ENCODE data around the gene FAM114A2. TPM values are rescaled to one million over a fixed set of nuclear protein-coding genes. Genes with fewer than 3 reads are reported as not detected.
"Not testable (repeated sequence)": the region's sequence is repeated elsewhere in the genome, so short reads cannot be mapped to it uniquely, and the experiment has no call there.

FAM114A2 gene
- 10 to 100 TPM; 29.6 to 35.0 TPM for total RNA-seq
- long read RNA-seq, full-length matches to known transcripts: 28 of 37 reads
- long read RNA-seq, partial matches to known transcripts: 5 of 37 reads
- long read RNA-seq, other reads (novel, unspliced or antisense): 4 of 37 reads

- intact Hi-C loops (cut with DNase I): no loop called here
- ATAC-seq (peak; percentile 99 to 100), DNase-seq (peak; percentile 93)
Observed at GRCh38 chr5:154038707-154039457, at the start of gene FAM114A2, which contains the start of gene MFAP3. Gene FAM114A2 (minus strand): TSS chr5:154038910. CDS start chr5:154034953, 3,957 bp downstream. Gene MFAP3 (plus strand): TSS chr5:154038967. CDS start chr5:154049723, 10,756 bp downstream.

GRCh38 chr5:154087260-154087659, 48.5 kb upstream of the FAM114A2 start:
- ATAC-seq (no peak), DNase-seq (no peak)
- intact Hi-C loops (cut with DNase I): no loop called here

GRCh38 chr5:154086641-154087040, 47.9 kb upstream of the FAM114A2 start:
- ATAC-seq: peak in 1 of 2 donors; percentile 80
- intact Hi-C loops (cut with DNase I): no loop called here
- DNase-seq: no peak

GRCh38 chr5:154086146-154086545, 47.4 kb upstream of the FAM114A2 start:
- intact Hi-C loops (cut with DNase I): no loop called here
- ATAC-seq (no peak), DNase-seq (no peak)

- intact Hi-C loops (cut with DNase I): no loop called here
- ATAC-seq: no peak
- no peak for DNase-seq
Observed at GRCh38 chr5:154084062-154084639, 45.4 kb upstream of the FAM114A2 start.

GRCh38 chr5:154081246-154081645, 42.5 kb upstream of the FAM114A2 start:
- intact Hi-C loops (cut with DNase I): no loop called here
- no peak for ATAC-seq

GRCh38 chr5:154078272-154078671, 39.6 kb upstream of the FAM114A2 start:
- ATAC-seq (peak in 1 of 2 donors; percentile 18), DNase-seq (no peak)
- intact Hi-C loops (cut with DNase I): no loop called here

More at GRCh38 chr5:154081246-154081645, 42.5 kb upstream of the FAM114A2 start:
- no peak for DNase-seq

GRCh38 chr5:154077696-154078095, 39.0 kb upstream of the FAM114A2 start:
- peak; percentile 38 to 94 for ATAC-seq
- DNase-seq: peak; percentile 33
- intact Hi-C loops (cut with DNase I): no loop called here

GRCh38 chr5:154076240-154076922, 37.7 kb upstream of the FAM114A2 start:
- intact Hi-C loops (cut with DNase I): no loop called here
- ATAC-seq: no peak
- no peak for DNase-seq

- DNase-seq (peak; percentile 81), ATAC-seq (peak; percentile 93 to 94)
- intact Hi-C loops (cut with DNase I): loop anchor here (2.0 to 5.0 kb wide), 3 partner anchors 105 to 335 kb away; no protein-coding TSS in a partner anchor
Observed at GRCh38 chr5:154072414-154073171, 33.9 kb upstream of the FAM114A2 start.

- intact Hi-C loops (cut with DNase I): loop anchor here (2.0 to 5.0 kb wide), 3 partner anchors 105 to 335 kb away; no protein-coding TSS in a partner anchor
- ATAC-seq: no peak
- no peak for DNase-seq
Observed at GRCh38 chr5:154071799-154072413, 33.2 kb upstream of the FAM114A2 start.

- not testable (repeated sequence) for DNase-seq, ATAC-seq
- intact Hi-C loops (cut with DNase I): loop anchor here (5.0 kb wide), 3 partner anchors 107 to 337 kb away; no protein-coding TSS in a partner anchor
Observed at GRCh38 chr5:154069854-154070253, 31.1 kb upstream of the FAM114A2 start.

- ATAC-seq (no peak), DNase-seq (no peak)
- intact Hi-C loops (cut with DNase I): loop anchor here in 1 of 2 donors (5.0 kb wide), 1 partner anchor 336 kb away; no protein-coding TSS in a partner anchor
Observed at GRCh38 chr5:154065971-154066370, 27.3 kb upstream of the FAM114A2 start.

GRCh38 chr5:154063372-154063771, 24.7 kb upstream of the FAM114A2 start:
- intact Hi-C loops (cut with DNase I): no loop called here
- no peak for DNase-seq
- ATAC-seq: no peak

- intact Hi-C loops (cut with DNase I): no loop called here
- no peak for ATAC-seq
- no peak for DNase-seq
Observed at GRCh38 chr5:154060606-154061005, 21.9 kb upstream of the FAM114A2 start.

- ATAC-seq: no peak
- intact Hi-C loops (cut with DNase I): no loop called here
- no peak for DNase-seq
Observed at GRCh38 chr5:154059583-154059982, 20.9 kb upstream of the FAM114A2 start.

- intact Hi-C loops (cut with DNase I): no loop called here
- ATAC-seq (peak in 1 of 2 donors; percentile 7), DNase-seq (no peak)
Observed at GRCh38 chr5:154059039-154059430, 20.3 kb upstream of the FAM114A2 start.
